ENCODE data around the gene SUN1. TPM values are rescaled to one million over a fixed set of nuclear protein-coding genes. Genes with fewer than 3 reads are reported as not detected.
A peak's percentile ranks its signal among the peaks of the same experiment; 100 is the strongest.

The SUN1 gene
- total RNA-seq, 1 experiment from 2014 or later: 126 TPM

DNA sequence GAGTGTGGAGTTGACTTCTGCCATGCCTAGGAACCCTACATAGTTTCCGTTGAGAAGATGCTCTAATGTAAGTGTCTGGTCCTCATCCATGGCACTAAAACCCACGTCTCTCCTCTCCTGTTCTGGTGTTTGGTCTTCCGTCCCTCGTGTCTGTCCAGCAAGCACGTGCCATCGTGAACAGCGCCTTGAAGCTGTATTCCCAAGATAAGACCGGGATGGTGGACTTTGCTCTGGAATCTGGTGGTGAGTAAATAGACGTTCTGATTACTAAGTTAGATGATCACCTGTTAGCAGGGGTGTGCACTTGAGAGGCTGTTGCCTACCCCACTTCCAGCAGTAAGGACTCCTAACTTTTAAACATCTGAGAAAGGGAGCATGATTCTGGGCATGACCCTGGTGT is 28.9 kb downstream of the SUN1 start:
- CTCF ChIA-PET: interaction anchor here (0.9 to 1.9 kb wide), 2 partner anchors 25 to 26 kb away, joined by 3 to 8 read pairs; no protein-coding TSS in a partner anchor
- H3K4me1 Mint-ChIP-seq (ENCODE audit: insufficient read depth, unreplicated experiment): no peaks in the 10 kb centered on the region
- H3K27ac Mint-ChIP-seq (ENCODE audit: low read depth, unreplicated experiment): peak overlapping the region; percentile 67
- H3K9me3 Mint-ChIP-seq (ENCODE audit: unreplicated experiment): no peaks in the 10 kb centered on the region
- no peak overlapping the region for H3K4me3 Mint-ChIP-seq (ENCODE audit: unreplicated experiment)
- intact Hi-C loops (cut with micrococcal nuclease): no loop called here
- DNase-seq (ENCODE audit: unreplicated experiment): no peak
- H3K36me3 Mint-ChIP-seq (ENCODE audit: insufficient read depth, unreplicated experiment): peaks cover 88% of the 10 kb centered on the region
- POLR2A ChIA-PET: no interaction called here
- TF ChIP-seq, protein P1, sequence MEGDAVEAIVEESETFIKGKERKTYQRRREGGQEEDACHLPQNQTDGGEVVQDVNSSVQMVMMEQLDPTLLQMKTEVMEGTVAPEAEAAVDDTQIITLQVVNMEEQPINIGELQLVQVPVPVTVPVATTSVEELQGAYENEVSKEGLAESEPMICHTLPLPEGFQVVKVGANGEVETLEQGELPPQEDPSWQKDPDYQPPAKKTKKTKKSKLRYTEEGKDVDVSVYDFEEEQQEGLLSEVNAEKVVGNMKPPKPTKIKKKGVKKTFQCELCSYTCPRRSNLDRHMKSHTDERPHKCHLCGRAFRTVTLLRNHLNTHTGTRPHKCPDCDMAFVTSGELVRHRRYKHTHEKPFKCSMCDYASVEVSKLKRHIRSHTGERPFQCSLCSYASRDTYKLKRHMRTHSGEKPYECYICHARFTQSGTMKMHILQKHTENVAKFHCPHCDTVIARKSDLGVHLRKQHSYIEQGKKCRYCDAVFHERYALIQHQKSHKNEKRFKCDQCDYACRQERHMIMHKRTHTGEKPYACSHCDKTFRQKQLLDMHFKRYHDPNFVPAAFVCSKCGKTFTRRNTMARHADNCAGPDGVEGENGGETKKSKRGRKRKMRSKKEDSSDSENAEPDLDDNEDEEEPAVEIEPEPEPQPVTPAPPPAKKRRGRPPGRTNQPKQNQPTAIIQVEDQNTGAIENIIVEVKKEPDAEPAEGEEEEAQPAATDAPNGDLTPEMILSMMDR (IDR thresholded peaks at IDR 0.05; ENCODE audit: unreplicated experiment): no peak
- BruUV-seq (replicated peaks): no TSS peak
- no peaks in the 10 kb centered on the region for H3K27me3 Mint-ChIP-seq (ENCODE audit: insufficient read depth, unreplicated experiment)

DNA sequence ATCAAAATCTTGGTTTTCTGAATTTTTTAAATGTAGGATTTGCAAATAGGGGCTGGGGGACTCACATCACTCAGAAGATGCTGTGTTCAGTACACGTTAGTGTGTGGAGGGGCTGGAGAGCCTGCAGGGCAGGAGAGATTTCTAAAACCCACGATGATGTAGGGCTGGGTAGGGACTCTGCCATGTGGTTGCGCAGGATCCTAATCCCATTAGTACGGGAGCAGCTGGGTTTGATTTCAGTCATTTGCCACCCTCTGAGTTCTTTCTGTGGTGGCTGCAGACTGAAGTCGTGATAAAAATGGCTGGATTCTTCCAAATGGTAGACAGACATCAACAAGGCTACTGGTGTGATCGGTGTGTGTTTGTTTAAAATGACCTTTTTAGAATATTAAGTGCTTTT is 29.9 kb downstream of the SUN1 start:
- no peak for DNase-seq (ENCODE audit: unreplicated experiment)
- no peaks in the 10 kb centered on the region for H3K27me3 Mint-ChIP-seq (ENCODE audit: insufficient read depth, unreplicated experiment)
- intact Hi-C loops (cut with micrococcal nuclease): no loop called here
- no peaks in the 10 kb centered on the region for H3K9me3 Mint-ChIP-seq (ENCODE audit: unreplicated experiment)
- peaks cover under 1% of the 10 kb centered on the region for H3K4me1 Mint-ChIP-seq (ENCODE audit: insufficient read depth, unreplicated experiment)
- ChIA-PET CTCF (interaction anchor here (0.9 to 2.3 kb wide), 2 partner anchors 25 to 27 kb away, joined by 3 to 6 read pairs; no protein-coding TSS in a partner anchor), POLR2A (no interaction called here)
- BruUV-seq (replicated peaks): no TSS peak
- TF ChIP-seq, protein P1 (IDR thresholded peaks at IDR 0.05; ENCODE audit: unreplicated experiment): no peak
- H3K4me3 Mint-ChIP-seq (ENCODE audit: unreplicated experiment): no peak overlapping the region
- H3K27ac Mint-ChIP-seq (ENCODE audit: low read depth, unreplicated experiment): no peak overlapping the region
- peaks cover 85% of the 10 kb centered on the region for H3K36me3 Mint-ChIP-seq (ENCODE audit: insufficient read depth, unreplicated experiment)

DNA sequence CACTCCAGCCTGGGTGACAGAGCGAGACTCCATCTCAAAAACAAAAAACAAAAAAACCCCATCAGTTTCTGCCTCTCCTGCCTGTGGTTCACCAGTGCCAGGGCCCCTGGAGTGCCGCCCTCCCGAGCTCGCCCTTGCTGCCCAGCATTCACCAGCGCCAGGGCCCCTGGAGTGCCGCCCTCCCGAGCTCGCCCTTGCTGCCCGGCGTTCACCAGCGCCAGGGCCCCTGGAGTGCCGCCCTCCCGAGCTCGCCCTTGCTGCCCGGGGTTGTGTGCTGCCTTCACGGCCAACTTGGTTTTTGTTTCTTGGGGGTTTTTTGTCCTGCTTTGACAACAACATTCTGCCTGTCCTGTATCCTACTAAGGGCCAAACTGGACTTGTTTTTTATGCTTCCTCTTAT is 30.8 kb downstream of the SUN1 start:
- Mint-ChIP-seq H3K9me3 (ENCODE audit: unreplicated experiment) (no peaks in the 10 kb centered on the region), H3K36me3 (ENCODE audit: insufficient read depth, unreplicated experiment) (peaks cover 85% of the 10 kb centered on the region), H3K27me3 (ENCODE audit: insufficient read depth, unreplicated experiment) (no peaks in the 10 kb centered on the region), H3K4me1 (ENCODE audit: insufficient read depth, unreplicated experiment) (peaks cover 7% of the 10 kb centered on the region), H3K4me3 (ENCODE audit: unreplicated experiment) (no peak overlapping the region), H3K27ac (ENCODE audit: low read depth, unreplicated experiment) (no peak overlapping the region)
- POLR2A ChIA-PET: interaction anchor here (1.6 kb wide), 1 partner anchor 27 kb away, joined by 3 read pairs; no protein-coding TSS in a partner anchor
- BruUV-seq (replicated peaks): no TSS peak
- TF ChIP-seq, protein P1 (IDR thresholded peaks at IDR 0.05; ENCODE audit: unreplicated experiment): no peak
- CTCF ChIA-PET: interaction anchor here (0.7 to 2.3 kb wide), 4 partner anchors 10 to 551 kb away, joined by 3 to 6 read pairs (median 6); no protein-coding TSS in a partner anchor
- DNase-seq (ENCODE audit: unreplicated experiment): no peak
- intact Hi-C loops (cut with micrococcal nuclease): no loop called here

DNA sequence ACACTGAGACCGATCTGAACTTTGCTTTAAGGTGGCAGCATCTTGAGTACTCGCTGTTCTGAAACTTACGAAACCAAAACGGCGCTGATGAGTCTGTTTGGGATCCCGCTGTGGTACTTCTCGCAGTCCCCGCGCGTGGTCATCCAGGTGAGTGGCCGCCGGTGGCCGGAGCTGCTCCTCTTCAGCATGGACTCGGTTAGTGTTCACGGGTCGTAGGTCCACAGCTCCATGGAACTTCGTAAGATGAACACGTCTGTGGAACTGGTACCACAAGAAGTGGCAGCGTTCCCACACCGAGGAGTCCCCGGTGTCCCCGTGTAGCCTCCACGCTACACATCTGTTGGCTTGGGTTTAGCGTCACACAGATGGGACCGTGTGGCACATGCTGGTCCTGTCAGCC is 33.6 kb downstream of the SUN1 start:
- intact Hi-C loops (cut with micrococcal nuclease): loop anchor here (2.0 kb wide), 1 partner anchor 53 kb away; no protein-coding TSS in a partner anchor
- Mint-ChIP-seq H3K4me1 (ENCODE audit: insufficient read depth, unreplicated experiment) (peaks cover 7% of the 10 kb centered on the region), H3K27ac (ENCODE audit: low read depth, unreplicated experiment) (no peak overlapping the region), H3K27me3 (ENCODE audit: insufficient read depth, unreplicated experiment) (no peaks in the 10 kb centered on the region), H3K4me3 (ENCODE audit: unreplicated experiment) (no peak overlapping the region), H3K9me3 (ENCODE audit: unreplicated experiment) (no peaks in the 10 kb centered on the region), H3K36me3 (ENCODE audit: insufficient read depth, unreplicated experiment) (peaks cover 76% of the 10 kb centered on the region)
- BruUV-seq (replicated peaks): no TSS peak
- ChIA-PET CTCF (interaction anchor here (0.6 kb wide), 1 partner anchor 10 kb away, joined by 3 read pairs; no protein-coding TSS in a partner anchor), POLR2A (no interaction called here)
- DNase-seq (ENCODE audit: unreplicated experiment): no peak
- TF ChIP-seq, protein P1 (IDR thresholded peaks at IDR 0.05; ENCODE audit: unreplicated experiment): no peak

Data from MCF 10A (cell line).